Stimulated activated CD8-positive, alpha-beta memory T cell treated with anti-CD3 and anti-CD28 coated beads, Interleukin-15, amount 100 ng/mL, for 1 hour (primary cell): ENCODE data around the gene ADAMTSL4.
"Not testable (repeated sequence)": the region's sequence is repeated elsewhere in the genome, so short reads cannot be mapped to it uniquely, and the experiment has no call there.

Experiments
- DNase-seq: peaks from one replicate; pipeline ENCODE4 v3.0.0-alpha.2; 2020; ENCODE audit warnings: low read depth

Gene ADAMTSL4

DNA sequence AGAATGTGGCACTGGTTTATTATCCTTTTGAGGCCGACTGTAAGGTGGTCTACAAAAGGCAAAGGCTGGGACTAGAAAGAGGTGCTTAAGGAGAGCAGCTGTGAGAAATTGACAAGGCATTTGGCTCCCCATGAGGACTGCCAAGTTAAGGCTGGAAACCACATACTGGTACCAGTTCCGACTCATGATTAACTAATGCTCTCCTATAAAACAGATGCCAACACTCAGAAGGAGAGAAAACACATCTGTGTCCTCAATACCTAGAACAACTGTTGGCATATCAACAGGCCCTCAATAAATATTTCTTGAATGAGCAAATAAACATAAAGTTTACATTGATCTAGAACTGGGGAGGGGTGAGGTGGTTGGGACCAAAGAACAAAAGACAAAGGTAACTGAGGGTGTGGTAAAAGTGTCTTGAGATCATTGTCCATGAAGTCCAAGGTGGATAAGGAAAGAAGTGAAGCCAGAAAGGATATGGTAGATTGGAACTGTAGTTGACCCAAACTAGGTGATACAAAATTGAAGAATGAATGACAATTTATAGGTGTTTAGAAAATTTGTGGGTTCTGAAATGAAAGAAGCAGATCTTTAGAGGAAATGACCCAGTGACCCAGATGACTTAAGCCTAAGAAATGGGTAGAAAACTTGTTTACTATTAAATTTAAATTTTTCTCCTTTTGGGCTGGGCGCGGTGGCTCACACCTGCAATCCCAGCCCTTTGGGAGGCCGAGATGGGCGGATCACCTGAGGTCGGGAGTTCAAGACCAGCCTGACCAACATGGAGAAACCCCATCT lies 47.1 kb downstream of the ADAMTSL4 start:
- DNase-seq = no peak

DNA sequence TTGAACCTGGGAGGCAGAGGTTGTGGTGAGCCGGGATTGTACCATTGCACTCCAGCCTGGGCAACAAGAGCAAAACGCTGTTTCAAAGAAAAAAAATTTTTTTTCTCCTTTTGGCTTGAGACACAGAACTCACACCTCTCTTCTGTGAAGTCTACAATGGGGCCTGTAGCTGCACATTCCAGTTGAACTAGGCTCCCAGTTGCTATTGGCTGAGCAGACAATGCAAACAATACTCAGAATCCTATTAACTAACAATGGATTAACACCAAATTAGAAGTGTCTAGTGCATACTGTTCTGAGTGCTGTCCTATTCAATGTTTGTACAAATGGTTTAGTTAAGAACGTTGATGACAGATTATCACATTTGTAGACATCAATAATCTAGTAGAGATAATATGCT lies 47.8 kb downstream of the ADAMTSL4 start:
- DNase-seq = no peak

DNA sequence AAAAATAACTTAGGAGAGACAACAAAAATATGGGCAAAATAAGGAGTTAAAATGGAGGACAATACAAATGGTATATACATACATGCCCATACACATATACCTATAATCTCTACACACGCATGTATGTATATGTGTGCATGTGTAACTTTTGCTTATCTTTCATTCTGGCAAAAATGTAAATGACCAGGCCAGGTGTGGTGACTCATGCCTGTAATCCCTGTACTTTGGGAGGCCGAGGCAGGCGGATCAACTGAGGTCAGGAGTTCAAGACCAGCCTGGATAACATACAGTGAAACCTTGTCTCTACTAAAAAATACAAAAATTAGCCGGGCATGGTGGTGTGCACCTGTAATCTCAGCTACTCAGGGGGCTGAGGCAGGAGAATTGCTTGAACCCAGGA lies 49.1 kb downstream of the ADAMTSL4 start:
- not testable (repeated sequence) for DNase-seq

DNA sequence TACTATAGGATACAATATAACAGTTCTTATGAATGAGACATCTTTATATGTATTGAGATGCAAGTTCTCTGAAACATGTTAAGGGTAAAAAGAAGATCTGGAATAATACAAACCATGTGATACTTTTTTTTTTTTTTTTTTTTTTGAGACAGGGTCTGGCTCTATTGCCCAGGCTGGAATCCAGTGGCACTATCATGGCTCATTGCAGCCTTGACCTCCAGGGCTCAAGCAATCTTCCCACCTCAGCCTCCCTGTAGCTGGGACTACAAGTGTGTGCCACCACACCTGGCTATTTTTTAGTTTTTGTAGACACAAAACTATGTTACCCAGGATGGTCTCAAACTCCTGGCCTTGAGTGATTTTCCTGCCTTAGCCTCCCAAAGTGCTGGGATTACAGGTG lies 52.3 kb downstream of the ADAMTSL4 start:
- DNase-seq = no peak

DNA sequence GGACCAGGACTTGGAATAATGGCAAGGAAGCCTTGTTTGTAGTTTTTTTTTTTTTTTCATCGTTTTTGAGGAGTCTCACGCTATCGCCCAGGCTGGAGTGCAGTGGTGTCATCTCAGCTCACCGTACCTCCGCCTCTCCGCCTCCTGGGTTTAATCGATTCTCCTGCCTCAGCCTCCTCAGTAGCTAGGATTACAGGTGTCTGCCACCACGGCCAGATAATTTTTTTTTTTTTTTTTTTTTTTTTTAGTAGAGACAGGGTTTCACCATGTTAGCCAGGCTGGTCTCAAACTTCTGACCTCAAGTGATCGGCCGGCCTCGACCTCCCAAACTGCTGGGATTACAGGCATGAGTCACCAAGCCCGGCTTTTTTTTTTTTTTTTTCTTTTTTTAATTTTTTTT lies 53.2 kb downstream of the ADAMTSL4 start:
- DNase-seq = not testable (repeated sequence)

DNA sequence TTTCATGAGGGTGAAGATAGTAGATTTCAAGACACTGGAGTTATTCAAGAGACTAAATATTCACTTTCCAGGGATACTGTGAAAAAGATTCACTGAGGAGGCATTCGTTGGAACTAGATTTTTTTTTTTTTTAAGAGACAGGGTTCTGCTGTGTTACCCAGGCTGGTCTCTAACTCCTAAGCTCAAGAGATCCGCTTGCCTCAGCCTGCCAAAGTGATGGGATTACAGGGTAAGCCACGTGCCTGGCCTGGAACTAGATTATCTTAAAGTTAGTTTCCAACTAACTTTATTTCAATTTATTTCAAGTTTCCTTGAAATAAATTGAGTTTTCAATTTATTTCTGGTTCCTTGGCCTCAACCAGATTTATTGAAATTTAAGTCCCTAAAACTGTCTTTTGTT lies 54.5 kb downstream of the ADAMTSL4 start:
- DNase-seq = no peak

DNA sequence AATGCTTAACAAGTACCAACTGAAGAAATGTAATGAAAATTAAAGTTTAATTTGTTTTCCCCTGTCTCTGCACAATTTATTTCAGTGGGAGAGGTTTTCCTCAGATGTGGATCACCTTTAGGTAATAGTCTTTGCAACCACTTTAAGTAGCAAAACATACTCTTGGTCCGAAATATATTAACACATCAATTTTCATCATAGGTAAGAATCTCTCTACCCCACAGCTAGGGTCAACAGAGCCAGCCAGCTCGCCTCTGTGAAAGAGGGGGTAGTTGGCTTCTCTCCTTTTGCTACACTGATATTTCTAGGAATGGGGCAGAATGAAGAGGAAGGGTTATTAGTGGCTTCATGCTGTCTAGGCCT lies 55.0 kb downstream of the ADAMTSL4 start:
- no peak for DNase-seq

DNA sequence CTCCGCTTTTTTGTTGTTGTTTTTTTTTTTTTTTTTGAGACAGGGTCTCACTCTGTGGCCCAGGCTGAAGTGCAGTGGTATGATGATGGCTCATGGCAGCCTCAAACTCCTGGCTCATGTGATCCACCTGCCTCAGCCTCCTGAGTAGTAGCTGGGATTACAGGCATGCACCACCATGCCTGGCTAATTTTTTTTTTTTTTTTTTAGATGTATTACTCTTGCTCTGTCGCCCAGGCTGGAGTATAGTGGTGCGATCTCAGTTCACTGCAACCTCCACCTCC lies 56.2 kb downstream of the ADAMTSL4 start:
- DNase-seq = not testable (repeated sequence)

DNA sequence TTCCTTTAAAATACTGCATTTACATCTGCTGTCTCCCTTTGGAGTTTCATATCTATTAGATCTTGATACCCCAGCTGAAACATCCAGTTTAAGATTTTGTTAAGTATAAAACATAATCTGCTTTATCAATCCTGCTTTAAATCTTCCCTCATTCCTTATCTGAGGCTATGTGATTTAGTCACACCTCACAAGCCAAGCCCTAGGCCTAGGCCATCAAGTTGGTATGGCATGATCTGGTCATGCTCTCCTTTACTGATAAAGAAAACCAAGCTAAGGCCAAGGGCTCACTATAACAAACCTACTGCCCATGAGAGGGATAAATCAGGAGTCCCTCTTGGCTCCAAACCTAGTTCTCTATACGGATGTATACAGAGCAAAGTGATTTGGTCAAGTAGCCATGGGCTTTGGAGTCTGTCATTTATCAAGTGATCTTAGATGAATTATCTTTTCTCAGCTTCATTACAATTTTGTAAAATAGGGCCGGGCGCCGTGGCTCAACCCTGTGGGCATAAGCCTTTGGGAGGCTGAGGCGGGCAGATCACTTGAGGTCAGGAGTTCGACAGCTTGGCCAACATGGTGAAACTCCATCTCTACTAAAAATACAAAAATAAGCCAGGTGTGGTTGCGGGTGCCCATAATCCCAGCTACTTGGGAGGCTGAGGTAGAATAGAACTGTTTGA lies 57.4 kb downstream of the ADAMTSL4 start:
- no peak for DNase-seq

DNA sequence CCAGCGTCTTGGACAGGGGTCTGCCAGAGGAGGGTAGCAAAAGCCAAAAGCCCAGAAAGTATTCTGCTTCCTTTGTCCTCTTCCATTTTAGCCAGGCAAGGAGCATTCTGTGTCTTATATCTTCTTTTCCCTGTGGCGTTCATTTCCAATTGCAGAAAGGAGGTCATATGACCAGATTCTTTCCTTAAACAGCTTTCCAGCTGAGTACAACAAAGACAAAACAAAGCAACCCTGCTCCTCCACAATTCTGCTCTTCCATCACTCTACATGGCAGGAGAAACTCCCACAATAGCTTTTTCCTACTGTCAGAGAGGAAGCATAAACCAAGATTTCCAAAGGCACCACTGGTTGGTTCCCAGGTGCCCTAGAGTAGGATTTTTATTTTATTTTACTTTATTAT lies 60.5 kb downstream of the ADAMTSL4 start:
- DNase-seq = no peak
